Activated B cell treated with CpG ODN at 0.5 μM for 24 hours (primary cell): ENCODE results near the gene SPTA1. TPM values are rescaled to one million over a fixed set of nuclear protein-coding genes. Genes with fewer than 3 reads are reported as not detected.

ENCODE experiments used
- ATAC-seq: fragments of 200-7000 bp; cut with Tn5 transposase; one replicate; pipeline ENCODE4 v1.10.0; 2021; ENCODE audit warnings: low read depth, mild to moderate bottlenecking, moderate library complexity
- CTCF ChIA-PET: fragments of 350-600 bp; sonication (Branson Sonifier 250); formaldehyde crosslinking; loops from one replicate; lab custom pipeline; 2021; ENCODE audit warnings: antibody characterized with exemption; lab: Charles Lee
- POLR2A ChIA-PET: fragments of 350-600 bp; sonication (Branson Sonifier 250); formaldehyde crosslinking; loops from one replicate; lab custom pipeline; 2021; ENCODE audit warnings: antibody characterized with exemption; lab: Charles Lee
- DNase-seq: peaks from one replicate; pipeline ENCODE4 v3.0.0; 2022
- H3K27ac Mint-ChIP-seq: one replicate; pipeline ENCODE4 v1.8.0; 2020; ENCODE audit warnings: mixed read lengths
- H3K27me3 Mint-ChIP-seq: one replicate; pipeline ENCODE4 v1.8.0; 2021; ENCODE audit warnings: mixed read lengths
- H3K36me3 Mint-ChIP-seq: one replicate; pipeline ENCODE4 v1.8.0; 2021; ENCODE audit warnings: low read depth, mixed read lengths
- H3K4me1 Mint-ChIP-seq: one replicate; pipeline ENCODE4 v1.8.0; 2021; ENCODE audit warnings: mixed read lengths
- H3K4me3 Mint-ChIP-seq: one replicate; pipeline ENCODE4 v1.8.0; 2020; ENCODE audit warnings: mild to moderate bottlenecking, mixed read lengths
- H3K9me3 Mint-ChIP-seq: one replicate; pipeline ENCODE4 v1.8.0; 2020; ENCODE audit warnings: mixed read lengths
- CTCF ChIP-seq: fragments of 200-600 bp; IDR thresholded peaks from one replicate; pipeline ENCODE4 v1.8.0; 2022; ENCODE audit warnings: antibody characterized with exemption, mild to moderate bottlenecking
- intact Hi-C: fragments of 100-400 bp; cut with micrococcal nuclease; formaldehyde crosslinking; loops from one replicate; pipeline ENCODE4 v1.15.1; 2024
- total RNA-seq: library from RNA; stranded (reverse); gene quantifications from 2 replicates; pipeline ENCODE4 v1.2.3, GENCODE V29; 2022

The SPTA1 gene
- total RNA-seq, result not detected in 2 replicates

GRCh38 chr1:158686111-158687009, at the start of gene SPTA1:
Gene SPTA1, minus strand, starts transcription at chr1:158686715. Its CDS starts 198 bp downstream, at chr1:158686517.
- ChIA-PET CTCF (no interaction called here), POLR2A (no interaction called here)
- Mint-ChIP-seq H3K27ac (no peak within 1 kb of the TSS), H3K4me1 (no peaks in the 10 kb centered on the region), H3K9me3 (no peaks in the 10 kb centered on the region), H3K27me3 (peaks cover 28% of the 10 kb centered on the region), H3K4me3 (no peak within 1 kb of the TSS), H3K36me3 (no peaks in the 10 kb centered on the region)
- no peak for DNase-seq
- intact Hi-C loops, result no loop called here
- TF ChIP-seq CTCF, result no peak
- no peak for ATAC-seq

- POLR2A ChIA-PET, result no interaction called here
- Mint-ChIP-seq H3K36me3 (no peaks in the 10 kb centered on the region), H3K27ac (no peak overlapping the region), H3K9me3 (no peaks in the 10 kb centered on the region), H3K27me3 (peaks cover 11% of the 10 kb centered on the region), H3K4me3 (no peak overlapping the region), H3K4me1 (no peaks in the 10 kb centered on the region)
- CTCF ChIA-PET, result no interaction called here
- intact Hi-C loops, result no loop called here
- TF ChIP-seq CTCF, result no peak
- DNase-seq, result no peak
- ATAC-seq, result no peak
These were observed 49.3 kb upstream of the SPTA1 start for GRCh38 chr1:158735848-158736247.

GRCh38 chr1:158732524-158732923, 46.0 kb upstream of the SPTA1 start:
- DNase-seq, result no peak
- ChIA-PET POLR2A (no interaction called here), CTCF (no interaction called here)
- intact Hi-C loops, result no loop called here
- Mint-ChIP-seq H3K4me3 (no peak overlapping the region), H3K36me3 (no peaks in the 10 kb centered on the region), H3K27me3 (no peaks in the 10 kb centered on the region), H3K4me1 (no peaks in the 10 kb centered on the region), H3K9me3 (no peaks in the 10 kb centered on the region), H3K27ac (no peak overlapping the region)
- no peak for TF ChIP-seq CTCF
- no peak for ATAC-seq

- H3K9me3 Mint-ChIP-seq, result no peaks in the 10 kb centered on the region
- peaks cover 3% of the 10 kb centered on the region for H3K27me3 Mint-ChIP-seq
- ChIA-PET POLR2A (no interaction called here), CTCF (no interaction called here)
- ATAC-seq (no peak), DNase-seq (no peak)
- H3K4me3 Mint-ChIP-seq, result no peak overlapping the region
- H3K27ac Mint-ChIP-seq, result no peak overlapping the region
- no peak for TF ChIP-seq CTCF
- no peaks in the 10 kb centered on the region for H3K36me3 Mint-ChIP-seq
- no peaks in the 10 kb centered on the region for H3K4me1 Mint-ChIP-seq
- intact Hi-C loops, result no loop called here
These were observed 45.2 kb upstream of the SPTA1 start for GRCh38 chr1:158731707-158732106.

- intact Hi-C loops, result no loop called here
- H3K4me3 Mint-ChIP-seq, result no peak overlapping the region
- ATAC-seq, result no peak
These were observed 43.9 kb upstream of the SPTA1 start for GRCh38 chr1:158730453-158730852.

More at GRCh38 chr1:158730453-158730852, 43.9 kb upstream of the SPTA1 start:
- Mint-ChIP-seq H3K27ac (no peak overlapping the region), H3K4me1 (no peaks in the 10 kb centered on the region), H3K27me3 (peaks cover 5% of the 10 kb centered on the region), H3K36me3 (no peaks in the 10 kb centered on the region), H3K9me3 (no peaks in the 10 kb centered on the region)
- no peak for DNase-seq
- ChIA-PET CTCF (no interaction called here), POLR2A (no interaction called here)
- TF ChIP-seq CTCF, result no peak
